ENCODE results near the gene CACNA2D3.

- no peak for TF ChIP-seq POLR2AphosphoS5 (IDR thresholded peaks at IDR 0.05; ENCODE audit: low read depth, low read length)
- no peak for TF ChIP-seq FOXP2 (optimal IDR thresholded peaks at IDR 0.05; ENCODE audit: borderline replicate concordance, extremely low read depth, extremely low read length, insufficient read depth)
- no peak for TF ChIP-seq TAF1 (IDR thresholded peaks at IDR 0.05; ENCODE audit: borderline replicate concordance, insufficient read depth, low read length)
- no peak for TF ChIP-seq SIN3A (IDR thresholded peaks at IDR 0.05; ENCODE audit: borderline replicate concordance, insufficient read depth, low read length)
These were observed 450.0 kb downstream of the CACNA2D3 start for GRCh38 chr3:54572197-54572895.
